SH-SY5Y (cell line): ENCODE results near the gene CLIP2.

Experiments used
- GATA2 ChIP-seq: IDR thresholded peaks from 2 replicates; pipeline ENCODE4 v1.6.1; 2011; ENCODE audit warnings: mild to moderate bottlenecking, low read depth, low read length
- GATA3 ChIP-seq: IDR thresholded peaks from 2 replicates; pipeline ENCODE4 v1.6.1; 2011; ENCODE audit warnings: low read depth, mild to moderate bottlenecking, low read length, moderate library complexity

DNA sequence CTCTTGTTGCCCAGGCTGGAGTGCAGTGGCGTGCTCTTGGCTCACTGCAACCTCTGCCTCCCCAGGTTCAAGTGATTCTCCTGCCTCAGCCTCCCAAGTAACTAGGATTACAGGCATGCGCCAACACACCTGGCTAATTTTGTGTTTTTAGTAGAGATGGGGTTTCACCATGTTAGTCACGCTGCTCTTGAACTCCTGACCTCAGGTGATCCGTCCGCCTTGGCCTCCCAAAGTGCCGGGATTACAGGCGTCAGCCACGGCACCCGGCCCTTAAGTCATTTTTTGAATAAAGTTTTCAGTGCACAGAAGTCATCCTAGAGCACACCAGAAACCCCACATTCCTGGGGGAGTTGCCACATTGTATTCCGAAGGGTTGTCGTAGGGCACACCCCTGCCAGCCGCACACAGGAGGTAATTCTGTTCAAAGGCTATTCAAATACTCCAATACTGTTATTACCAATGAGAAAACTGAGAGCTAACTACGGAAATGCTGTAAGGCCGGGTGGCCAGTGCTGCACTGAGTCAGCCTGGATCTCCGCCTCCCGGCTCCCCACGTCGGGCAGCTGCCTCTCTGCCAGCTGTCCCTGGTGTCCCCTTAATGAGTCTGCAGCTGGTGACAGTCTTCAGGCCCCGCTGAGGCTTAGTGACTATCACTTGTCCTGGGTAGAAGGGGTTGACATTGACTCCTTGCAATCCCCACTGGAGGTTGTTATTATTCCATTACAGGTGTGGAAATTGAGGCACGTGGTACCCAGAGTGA lies 26.4 kb upstream of the CLIP2 start:
- no peak for TF ChIP-seq GATA3
- no peak for TF ChIP-seq GATA2
